ENCODE data around the gene KIT.

DNA sequence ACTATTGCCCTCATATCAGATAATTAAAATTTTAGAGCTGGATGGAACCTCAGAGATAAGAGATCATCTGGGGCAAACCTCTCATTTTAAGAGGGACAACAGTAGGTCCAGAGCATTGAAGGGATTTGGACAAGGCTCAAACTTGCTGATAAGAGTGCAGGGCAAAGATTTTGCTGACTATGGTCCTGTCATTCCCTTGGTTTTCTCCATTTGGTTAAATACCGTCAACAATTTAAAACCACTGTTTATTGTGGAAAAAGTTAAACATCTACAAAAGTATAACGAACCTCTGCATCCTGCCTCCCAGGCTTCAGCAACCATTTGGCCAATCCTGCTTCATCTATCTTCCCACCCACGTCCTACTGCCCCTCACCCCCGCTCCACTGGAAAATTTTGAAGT lies 10.7 kb upstream of the KIT start:
- TF ChIP-seq CTCF (IDR thresholded peaks at IDR 0.05 in 2 of 3, conservative IDR thresholded peaks at IDR 0.05 in 1 of 3; ENCODE audit: control insufficient read depth in 2 of 3, extremely low read depth in 1 of 3, insufficient read depth in 1 of 3, low read depth in 3 of 3, low read length in 3 of 3): no peak
- TF ChIP-seq POLR2A (IDR thresholded peaks at IDR 0.05; ENCODE audit: low read depth, low read length): no peak
- no peak for TF ChIP-seq WRNIP1 (IDR thresholded peaks at IDR 0.05; ENCODE audit: borderline replicate concordance, low read depth, low read length)
- TF ChIP-seq NFIC (IDR thresholded peaks at IDR 0.05; ENCODE audit: low read depth, low read length): no peak
- no peak for TF ChIP-seq RAD21 (IDR thresholded peaks at IDR 0.05; ENCODE audit: insufficient read depth, low read depth, low read length)
- no peak for TF ChIP-seq YY1 (IDR thresholded peaks at IDR 0.05; ENCODE audit: low read depth, low read length)

Data from GM12878 (cell line).